B cell (primary cell): ENCODE measurements around the gene EBPL.

Experiments
- EZH2 ChIP-seq: IDR thresholded peaks from 2 replicates; pipeline ENCODE4 v1.6.1; 2012; ENCODE audit warnings: borderline replicate concordance, low read depth, mild to moderate bottlenecking, moderate library complexity, low read length; ENCODE audit not compliant: insufficient read depth, poor library complexity, severe bottlenecking
- TF ChIP-seq, protein P1 (sequence below): fragments of 200-600 bp; IDR thresholded peaks from one replicate; pipeline ENCODE4 v1.8.0; 2022; ENCODE audit warnings: antibody characterized with exemption, mild to moderate bottlenecking

DNA sequence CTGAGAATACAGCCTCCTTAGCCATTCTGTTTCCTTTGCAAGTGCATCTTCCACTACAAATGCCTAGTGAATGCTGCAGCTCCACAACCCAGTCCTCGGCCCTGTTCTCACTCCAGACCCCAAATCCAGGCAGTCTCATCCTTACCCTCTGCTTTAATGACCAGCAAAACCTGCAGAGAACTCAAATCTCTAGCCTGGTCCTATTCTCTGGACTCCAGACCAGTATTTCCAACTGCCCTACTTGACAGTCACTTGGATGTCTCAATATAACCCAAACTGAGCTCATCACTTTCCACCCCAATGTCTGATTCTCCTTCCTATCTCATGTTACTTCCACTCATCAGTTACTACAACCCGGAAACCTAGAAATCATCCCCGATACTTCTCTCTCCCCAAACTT, 2.6 kb upstream of the EBPL start:
- TF ChIP-seq, protein P1, sequence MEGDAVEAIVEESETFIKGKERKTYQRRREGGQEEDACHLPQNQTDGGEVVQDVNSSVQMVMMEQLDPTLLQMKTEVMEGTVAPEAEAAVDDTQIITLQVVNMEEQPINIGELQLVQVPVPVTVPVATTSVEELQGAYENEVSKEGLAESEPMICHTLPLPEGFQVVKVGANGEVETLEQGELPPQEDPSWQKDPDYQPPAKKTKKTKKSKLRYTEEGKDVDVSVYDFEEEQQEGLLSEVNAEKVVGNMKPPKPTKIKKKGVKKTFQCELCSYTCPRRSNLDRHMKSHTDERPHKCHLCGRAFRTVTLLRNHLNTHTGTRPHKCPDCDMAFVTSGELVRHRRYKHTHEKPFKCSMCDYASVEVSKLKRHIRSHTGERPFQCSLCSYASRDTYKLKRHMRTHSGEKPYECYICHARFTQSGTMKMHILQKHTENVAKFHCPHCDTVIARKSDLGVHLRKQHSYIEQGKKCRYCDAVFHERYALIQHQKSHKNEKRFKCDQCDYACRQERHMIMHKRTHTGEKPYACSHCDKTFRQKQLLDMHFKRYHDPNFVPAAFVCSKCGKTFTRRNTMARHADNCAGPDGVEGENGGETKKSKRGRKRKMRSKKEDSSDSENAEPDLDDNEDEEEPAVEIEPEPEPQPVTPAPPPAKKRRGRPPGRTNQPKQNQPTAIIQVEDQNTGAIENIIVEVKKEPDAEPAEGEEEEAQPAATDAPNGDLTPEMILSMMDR, result no peak
- TF ChIP-seq EZH2, result no peak
